GM12878 (cell line): ENCODE results near the gene LRRC4B. TPM values are rescaled to one million over a fixed set of nuclear protein-coding genes. Genes with fewer than 3 reads are reported as not detected.

Experiments used
- ATAC-seq: fragments of 200-7000 bp; cut with Tn5 transposase; 3 replicates; pipeline ENCODE4 v1.9.1; 2020; ENCODE audit warnings: mild to moderate bottlenecking, moderate library complexity
- BruUV-seq: library from RNA; stranded (reverse); fragments of 400-500 nt; replicated peaks from 2 replicates; lab custom pipeline; 2021; lab: Mats Ljungman, UMichigan
- CTCF ChIA-PET: fragments of 300-600 bp; sonication (Branson Sonifier 250); formaldehyde crosslinking; extraction: SDS; loops from one replicate; lab custom pipeline; 2021; ENCODE audit warnings: inconsistent platforms; lab: Yijun Ruan, JAX
- POLR2A ChIA-PET: fragments of 350-600 bp; formaldehyde crosslinking; extraction: SDS; loops from one replicate; lab custom pipeline; 2021; ENCODE audit warnings: inconsistent platforms; lab: Charles Lee
- RAD21 ChIA-PET: fragments of 300-600 bp; sonication (Branson Sonifier 250); formaldehyde crosslinking; loops from one replicate; lab custom pipeline; 2023; ENCODE audit warnings: antibody characterized with exemption; ENCODE audit not compliant: unreplicated experiment; lab: Charles Lee
- SMC1A ChIA-PET: fragments of 300-600 bp; sonication (Branson Sonifier 250); formaldehyde crosslinking; loops from one replicate; lab custom pipeline; 2023; ENCODE audit not compliant: unreplicated experiment, uncharacterized antibody; lab: Charles Lee
- DNase-seq: peaks from one replicate; pipeline ENCODE4 v3.0.0-alpha.2; 2011; ENCODE audit warnings: low read depth, low spot score
- FAIRE-seq: peaks from 3 replicates; lab custom pipeline; 2011; peaks lifted over from hg19 to GRCh38; lab: Jason Lieb, UNC
- H2AFZ ChIP-seq: 2 replicates; pipeline ENCODE4 v1.6.0; 2011; ENCODE audit warnings: low read depth, low read length, control low read depth; ENCODE audit not compliant: control insufficient read depth
- H3K27ac ChIP-seq: 2 replicates; pipeline ENCODE4 v1.5.1; 2011; ENCODE audit warnings: control low read depth; ENCODE audit not compliant: control insufficient read depth, insufficient read depth
- H3K27me3 ChIP-seq, 2 experiments: replicated peaks in 1 of 2; 2 replicates each; pipeline versions ENCODE4 v1.6.0 to v1.6.1; 2011; ENCODE audit warnings: low read length in 1 of 2; ENCODE audit not compliant: control insufficient read depth in 2 of 2, insufficient read depth in 2 of 2
- H3K36me3 ChIP-seq, 2 experiments: 2 replicates each; pipeline ENCODE4 v1.5.1; 2011; ENCODE audit warnings: low read length in 1 of 2; ENCODE audit not compliant: control insufficient read depth in 2 of 2, insufficient read depth in 2 of 2
- H3K4me1 ChIP-seq: 2 replicates; pipeline ENCODE4 v1.6.1; 2011; ENCODE audit warnings: mild to moderate bottlenecking, low read length, moderate library complexity, mixed read lengths; ENCODE audit not compliant: control insufficient read depth, insufficient read depth
- H3K4me2 ChIP-seq: 2 replicates; pipeline ENCODE4 v1.6.0; 2011; ENCODE audit warnings: control low read depth; ENCODE audit not compliant: control insufficient read depth, insufficient read depth
- H3K4me3 ChIP-seq: fragments of 200-600 bp; sonication (generic); 2 replicates; pipeline ENCODE4 v1.5.1; 2016
- H3K79me2 ChIP-seq: 2 replicates; pipeline ENCODE4 v1.6.0; 2011; ENCODE audit warnings: low read length; ENCODE audit not compliant: control insufficient read depth, insufficient read depth
- H3K9ac ChIP-seq: 2 replicates; pipeline ENCODE4 v1.8.0; 2011; ENCODE audit warnings: low read length, control low read depth, mixed read lengths; ENCODE audit not compliant: control insufficient read depth, insufficient read depth
- H3K9me3 ChIP-seq: replicated peaks from 3 replicates; pipeline ENCODE4 v1.5.1; 2011; ENCODE audit warnings: mild to moderate bottlenecking, low read length; ENCODE audit not compliant: control insufficient read depth, insufficient read depth
- H4K20me1 ChIP-seq: 2 replicates; pipeline ENCODE4 v1.6.0; 2011; ENCODE audit not compliant: control insufficient read depth, insufficient read depth
- CHD4 ChIP-seq: fragments of 200-600 bp; sonication (generic); IDR thresholded peaks from 2 replicates; pipeline ENCODE4 v1.6.1; 2016; ENCODE audit warnings: mild to moderate bottlenecking
- SIX5 ChIP-seq: IDR thresholded peaks from 2 replicates; pipeline ENCODE4 v1.6.1; 2011; ENCODE audit warnings: mild to moderate bottlenecking, low read depth, low read length, moderate library complexity; ENCODE audit not compliant: severe bottlenecking
- SMC3 ChIP-seq: IDR thresholded peaks from 2 replicates; pipeline ENCODE4 v1.6.1; 2011; ENCODE audit warnings: low read length, improper control_type of control experiment, borderline replicate concordance
- ZSCAN29 ChIP-seq: fragments of 450-650 bp; IDR thresholded peaks from 2 replicates; pipeline ENCODE4 v1.6.1; 2017; ENCODE audit warnings: mild to moderate bottlenecking, moderate library complexity
- WGBS: methylation state at CpG from one replicate; pipeline ENCODE4 v1.1.6; 2016; ENCODE audit warnings: low lambda C conversion rate; ENCODE audit not compliant: insufficient replicate concordance, insufficient coverage; ENCODE audit errors: missing lambda C conversion rate; 5-methylcytosine and 5-hydroxymethylcytosine counted together
- in situ Hi-C: fragments of 300-500 bp; cut with MboI; formaldehyde crosslinking; loops from 9 replicates; pipeline ENCODE4 v1.14.3; 2018; ENCODE audit warnings: mixed read lengths
- intact Hi-C: fragments of 100-400 bp; cut with micrococcal nuclease; formaldehyde crosslinking; loops from one replicate; pipeline ENCODE4 v1.14.2; 2022; ENCODE audit not compliant: unreplicated experiment
- polyA plus RNA-seq, 11 experiments: library from polyadenylated mRNA; depleted of rRNA in 4 of 11; unstranded in 6 of 11; stranded (reverse) in 5 of 11; fragments of >200 nt; fragmentation: Nextera tagmentation in 4 of 11; fragmentation: Illumina TruSeq in 1 of 11; extraction: Ambion mirVana in 4 of 11; extraction: Trizol in 1 of 11; gene quantifications; 1 replicate in 1 of 11; 2 replicates in 10 of 11; pipeline versions ENCODE4 v1.2.1 to v1.2.3, GENCODE V29; 2011 to 2016; ENCODE audit warnings: inconsistent platforms in 2 of 11, missing spikeins in 2 of 11, low read depth in 1 of 11
- total RNA-seq, 4 experiments: library from RNA; depleted of rRNA in 3 of 4; stranded (reverse); fragments of >200 nt in 3 of 4; fragmentation: Illumina TruSeq in 1 of 4; extraction: Trizol in 1 of 4; gene quantifications; 2 replicates each; pipeline versions ENCODE4 v1.2.1 to v1.2.3, GENCODE V29; 2013 to 2021
- TF ChIP-seq, protein P1 (sequence below): IDR thresholded peaks from 2 replicates; pipeline ENCODE4 v1.6.1; 2011; ENCODE audit warnings: low read depth, mild to moderate bottlenecking, low read length, moderate library complexity, borderline replicate concordance; ENCODE audit errors: extremely low read depth

The LRRC4B gene
- total and polyA plus RNA-seq, 10 of the 15 experiments (the other 5 are each of a cell fraction or from before 2014, with no cell fraction given), result 0.14 TPM; not detected in 9

DNA sequence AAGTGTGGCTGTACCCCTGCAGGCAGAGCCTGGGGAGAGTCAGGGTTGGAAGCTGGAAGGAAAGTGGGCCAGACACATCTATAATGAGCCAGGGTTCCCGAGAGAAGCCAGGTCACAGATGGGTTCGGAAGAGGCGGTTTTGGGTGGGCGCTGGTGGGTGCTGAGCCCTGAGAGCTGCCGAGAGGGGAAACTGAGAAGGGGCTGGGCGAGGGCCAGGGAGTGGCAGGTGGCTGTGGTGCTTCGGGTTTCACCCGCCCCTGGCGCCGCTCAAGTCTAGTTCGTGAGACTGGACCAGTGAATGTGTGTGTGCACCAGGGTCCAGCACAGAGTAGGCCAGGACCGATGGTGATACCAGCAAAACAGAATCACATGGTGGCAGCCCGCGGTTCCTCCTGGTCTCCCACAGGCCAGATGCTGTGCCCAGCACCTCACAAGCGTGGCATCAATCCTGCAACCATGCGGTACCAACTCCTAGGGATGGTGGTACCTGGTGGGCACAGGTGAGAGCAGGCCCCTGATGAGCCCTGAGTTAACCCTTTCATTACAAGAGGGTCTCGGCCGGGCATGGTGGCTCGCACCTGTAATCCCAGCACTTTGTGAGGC lies 1.8 kb upstream of the LRRC4B start:
- RAD21 ChIA-PET, result no interaction called here
- CTCF ChIA-PET, result no interaction called here
- TF ChIP-seq, protein P1, sequence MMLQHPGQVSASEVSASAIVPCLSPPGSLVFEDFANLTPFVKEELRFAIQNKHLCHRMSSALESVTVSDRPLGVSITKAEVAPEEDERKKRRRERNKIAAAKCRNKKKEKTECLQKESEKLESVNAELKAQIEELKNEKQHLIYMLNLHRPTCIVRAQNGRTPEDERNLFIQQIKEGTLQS, result no peak
- no peak for TF ChIP-seq CHD4
- no peak for TF ChIP-seq SMC3
- TF ChIP-seq ZSCAN29, result no peak
- no peak for TF ChIP-seq SIX5

More for the DNA sequence above, 1.8 kb upstream of the LRRC4B start:
- no peaks in the 10 kb centered on the region for H3K36me3 ChIP-seq
- intact Hi-C loops (no loop called here), in situ Hi-C loops (no loop called here)
- POLR2A ChIA-PET, result no interaction called here
- H3K27ac ChIP-seq, result no peak overlapping the region
- SMC1A ChIA-PET, result no interaction called here
- DNase-seq, result no peak
- H3K79me2 ChIP-seq, result no peaks in the 10 kb centered on the region
- H4K20me1 ChIP-seq, result no peaks in the 10 kb centered on the region
- peaks cover 7% of the 10 kb centered on the region for H3K4me1 ChIP-seq
- no peaks in the 10 kb centered on the region for H3K9me3 ChIP-seq
- no TSS peak for BruUV-seq
- H3K9ac ChIP-seq, result no peak overlapping the region
- WGBS, result 76% methylated on average over 18 of the region's 19 CpGs
- no peak overlapping the region for H2AFZ ChIP-seq
- ATAC-seq, result no peak
- no peak overlapping the region for H3K4me3 ChIP-seq
- FAIRE-seq, result no peak
- H3K27me3 ChIP-seq, result peaks cover 2 to 4% of the 10 kb centered on the region in 2 experiments; a peak in 3 of 4 replicates
- H3K4me2 ChIP-seq, result no peak overlapping the region
